ENCODE results near the gene KSR1.
"Not testable (repeated sequence)": the region's sequence is repeated elsewhere in the genome, so short reads cannot be mapped to it uniquely, and the experiment has no call there.

KSR1 gene

DNA sequence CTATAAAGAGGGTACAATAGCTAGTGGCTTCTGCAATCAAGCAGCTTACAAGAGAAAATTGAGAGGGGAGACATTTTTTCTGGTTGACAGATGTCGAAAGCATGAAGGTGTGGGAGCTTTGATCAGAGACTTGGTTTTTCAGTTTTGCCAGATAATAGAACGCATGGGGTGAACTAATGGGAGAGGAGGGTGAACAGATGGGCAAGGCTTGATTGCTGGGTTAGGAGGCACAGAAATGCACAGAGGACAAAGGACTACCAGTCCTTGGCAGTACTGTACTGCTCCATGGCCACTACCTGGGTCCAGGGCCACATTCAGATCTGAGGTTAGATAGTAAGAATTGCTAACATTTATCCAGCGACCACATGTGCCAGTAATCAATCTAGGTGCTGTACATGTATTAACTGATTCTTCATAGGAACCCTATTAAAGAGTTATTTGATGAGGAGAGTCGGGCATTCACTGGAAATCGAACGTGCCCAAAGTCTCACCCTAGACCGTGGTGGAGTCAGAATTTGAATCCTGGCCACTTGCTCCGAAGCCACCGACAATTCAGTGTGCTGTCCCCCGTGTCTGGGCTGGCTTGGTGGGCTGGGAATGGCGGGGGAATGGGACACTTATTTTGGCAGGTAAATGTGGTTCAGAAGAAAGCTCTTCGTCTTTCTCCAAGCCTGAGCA lies 873 bp upstream of the KSR1 start:
- DNase-seq, result no peak

DNA sequence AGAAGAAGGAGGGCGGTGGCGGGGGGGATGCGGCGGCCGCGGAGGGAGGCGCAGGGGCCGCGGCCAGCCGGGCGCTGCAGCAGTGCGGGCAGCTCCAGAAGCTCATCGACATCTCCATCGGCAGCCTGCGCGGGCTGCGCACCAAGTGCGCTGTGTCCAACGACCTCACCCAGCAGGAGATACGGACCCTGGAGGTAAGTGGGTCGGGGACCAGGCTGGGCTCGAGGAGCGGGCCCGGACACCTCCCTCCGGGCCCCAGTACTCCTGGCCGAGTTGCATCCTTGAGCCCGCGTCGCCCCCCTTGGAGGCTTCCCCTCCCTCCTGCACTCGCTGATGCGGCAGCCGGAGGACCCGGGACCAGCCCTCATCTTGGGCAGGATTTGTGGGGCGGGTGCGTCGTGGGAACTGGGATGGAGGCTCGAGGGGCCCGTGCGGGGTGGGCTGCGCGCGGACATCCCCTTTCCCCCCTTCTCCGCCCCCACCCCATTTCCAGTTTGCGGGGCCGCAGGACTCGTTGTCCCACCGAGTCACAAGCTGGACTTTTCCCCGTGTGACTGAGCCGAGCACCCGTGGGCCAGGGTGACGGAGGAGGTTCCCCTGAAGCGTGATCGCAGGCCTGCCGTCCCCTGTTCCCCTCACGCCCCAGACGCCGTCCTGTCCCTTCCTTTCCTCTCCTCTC lies 572 bp downstream of the KSR1 start:
- peak; percentile 26 for DNase-seq

DNA sequence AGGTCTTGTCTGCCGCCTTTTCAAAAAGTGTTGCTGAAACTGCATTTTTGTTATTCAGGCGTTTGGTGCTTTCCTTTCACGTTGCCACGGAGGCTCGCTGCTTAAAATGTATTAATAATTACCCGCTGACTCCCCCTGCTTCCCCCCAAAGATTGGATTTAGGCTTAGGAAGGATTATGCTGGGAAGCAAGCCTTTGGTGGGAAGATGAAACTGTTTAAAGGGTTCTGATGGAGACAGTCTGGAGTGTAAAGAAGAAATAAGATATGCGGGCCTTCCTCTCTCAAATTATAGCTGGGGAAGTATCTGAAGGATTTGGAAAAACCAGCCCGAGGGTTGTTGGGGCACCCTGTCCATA lies 1.1 kb downstream of the KSR1 start:
- no peak for DNase-seq

DNA sequence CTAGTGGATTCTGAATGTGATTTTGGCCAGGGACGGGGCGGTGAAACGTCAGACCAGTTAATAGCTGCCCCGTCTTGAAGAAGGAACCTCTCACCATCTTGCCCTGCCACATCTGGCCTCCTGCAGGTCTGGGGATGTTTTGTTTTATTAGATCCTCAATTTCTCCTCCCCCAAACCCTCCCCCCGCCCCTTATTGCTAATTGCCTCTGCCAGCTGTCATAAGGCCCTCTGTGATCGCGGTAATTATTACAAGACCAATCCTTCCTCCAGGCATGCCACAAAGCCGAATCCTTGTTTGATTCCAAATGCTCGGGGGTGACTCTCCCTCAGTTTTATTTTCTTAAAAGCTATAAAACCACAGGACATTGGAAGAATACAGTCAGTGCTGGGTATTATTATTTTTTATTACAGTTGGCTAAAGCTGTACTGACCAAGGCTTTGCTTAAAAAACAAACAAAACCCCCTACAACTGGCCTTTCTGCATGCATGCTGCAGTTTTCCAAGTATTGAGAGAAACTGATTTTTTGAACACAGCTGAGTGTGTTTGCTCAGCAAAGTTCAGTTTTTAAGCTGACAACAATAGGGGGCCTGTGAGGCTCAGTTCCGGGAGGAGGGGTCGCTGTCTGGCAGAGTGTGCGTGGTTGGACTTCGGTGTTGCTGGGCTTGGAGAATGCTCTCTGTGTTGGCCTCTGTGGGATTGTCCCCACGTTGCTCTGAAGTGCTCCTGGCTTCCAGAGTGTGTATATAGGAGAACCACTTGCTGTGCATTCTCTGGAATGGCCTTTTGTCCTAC lies 1.7 kb downstream of the KSR1 start:
- DNase-seq, result peak; percentile 29

GRCh38 chr17:27458524-27458908 lies 2.3 kb downstream of the KSR1 start:
- no peak for DNase-seq

DNA sequence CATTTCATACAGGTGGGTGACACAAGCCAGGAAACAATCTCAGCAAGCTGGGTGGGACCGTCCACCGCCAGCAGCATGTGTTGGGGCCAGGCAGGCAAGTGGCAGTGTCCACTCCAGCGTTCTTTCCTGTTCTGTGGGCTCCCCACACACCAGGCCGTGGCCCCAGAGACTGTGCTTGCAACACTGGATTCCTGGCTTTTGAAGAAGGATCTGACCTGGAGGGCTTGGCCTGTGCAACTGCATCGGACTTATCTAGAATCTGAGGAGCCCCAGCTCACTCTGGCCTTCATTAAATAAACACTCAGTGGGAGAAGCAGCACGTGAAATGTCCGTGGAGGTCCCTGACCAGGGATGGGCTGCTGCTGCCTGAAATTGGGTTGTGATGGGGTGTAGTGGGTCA lies 3.2 kb downstream of the KSR1 start:
- no peak for DNase-seq

- no peak for DNase-seq
Measured at GRCh38 chr17:27460196-27460725, 4.0 kb downstream of the KSR1 start.

DNA sequence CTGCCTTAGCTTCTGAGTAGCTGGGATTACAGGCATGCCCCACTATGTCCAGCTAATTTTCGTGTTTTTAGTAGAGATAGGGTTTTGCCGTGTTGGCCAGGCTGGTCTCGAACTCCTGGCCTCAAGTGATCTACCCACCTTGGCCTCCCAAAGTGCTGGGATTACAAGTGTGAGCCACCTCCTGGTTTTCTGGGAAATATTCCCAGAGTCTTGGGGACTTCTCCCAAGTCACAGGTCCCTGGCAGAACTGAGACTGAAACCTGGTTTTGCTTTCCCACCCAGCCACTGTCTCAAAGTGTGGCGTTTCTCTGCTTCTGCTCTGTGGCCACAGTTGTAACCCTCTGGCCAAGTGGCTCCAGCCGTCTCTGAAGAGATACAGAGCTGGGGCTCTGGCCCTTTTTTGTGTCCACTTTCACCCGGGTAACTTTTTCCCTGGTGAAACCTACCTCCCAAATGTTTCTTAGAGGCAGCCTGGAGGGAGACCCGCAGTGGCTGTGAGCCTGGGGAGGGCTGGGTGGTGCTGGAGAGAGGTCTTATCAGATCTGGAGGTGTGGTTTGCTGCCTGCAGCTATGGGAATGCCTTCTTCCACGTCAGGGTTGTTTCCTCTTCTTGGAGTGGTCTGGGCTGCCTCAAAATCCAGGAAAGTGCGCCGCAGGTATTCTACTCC lies 5.1 kb downstream of the KSR1 start:
- no peak for DNase-seq

DNA sequence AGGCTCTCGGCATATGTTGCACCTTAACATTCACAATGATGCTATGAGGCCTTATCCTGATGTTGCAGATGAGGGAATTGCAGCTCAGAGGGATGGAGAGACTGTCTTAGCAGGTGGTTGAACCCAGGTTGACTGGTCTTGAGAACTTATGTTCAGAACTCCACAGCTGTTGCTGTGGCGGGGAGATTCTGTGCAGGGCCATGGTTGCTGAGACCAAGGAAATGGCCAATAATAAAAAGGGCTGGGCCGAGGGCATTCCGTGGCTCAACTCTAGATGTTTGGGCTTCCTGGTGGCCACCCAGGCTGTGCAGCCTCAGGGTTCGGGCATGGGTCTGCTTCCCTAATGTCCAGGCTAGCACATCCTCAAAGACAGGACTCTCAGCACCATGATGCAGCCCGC lies 5.9 kb downstream of the KSR1 start:
- DNase-seq, result no peak

- no peak for DNase-seq
Measured at GRCh38 chr17:27462714-27463113, 6.5 kb downstream of the KSR1 start.

GRCh38 chr17:27463235-27463677 lies 7.0 kb downstream of the KSR1 start:
- DNase-seq, result no peak

DNA sequence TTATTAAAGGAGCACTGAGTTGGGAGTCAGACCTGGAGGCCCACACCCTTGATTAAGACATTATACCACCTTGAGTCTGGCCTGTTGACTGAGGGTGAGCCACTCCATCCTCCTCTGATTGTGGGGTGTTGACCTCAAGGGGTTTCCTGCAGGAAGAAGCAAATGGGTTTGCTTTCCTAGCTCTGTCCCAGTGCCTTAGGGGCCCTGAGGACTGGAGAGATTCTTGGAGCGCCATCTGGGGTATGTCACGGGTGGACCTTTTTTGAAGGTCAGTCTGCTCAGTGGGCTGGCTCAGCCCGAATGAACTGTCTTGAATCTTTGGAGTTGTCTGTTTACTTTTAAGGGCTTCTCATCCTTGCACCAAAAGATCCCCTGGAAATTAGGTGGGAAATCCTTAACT lies 7.8 kb downstream of the KSR1 start:
- DNase-seq, result not testable (repeated sequence)

GRCh38 chr17:27464431-27464830 lies 8.2 kb downstream of the KSR1 start:
- no peak for DNase-seq

- not testable (repeated sequence) for DNase-seq
Measured at GRCh38 chr17:27465875-27466274, 9.6 kb downstream of the KSR1 start.

GRCh38 chr17:27466376-27466742 lies 10.1 kb downstream of the KSR1 start:
- DNase-seq, result no peak

DNA sequence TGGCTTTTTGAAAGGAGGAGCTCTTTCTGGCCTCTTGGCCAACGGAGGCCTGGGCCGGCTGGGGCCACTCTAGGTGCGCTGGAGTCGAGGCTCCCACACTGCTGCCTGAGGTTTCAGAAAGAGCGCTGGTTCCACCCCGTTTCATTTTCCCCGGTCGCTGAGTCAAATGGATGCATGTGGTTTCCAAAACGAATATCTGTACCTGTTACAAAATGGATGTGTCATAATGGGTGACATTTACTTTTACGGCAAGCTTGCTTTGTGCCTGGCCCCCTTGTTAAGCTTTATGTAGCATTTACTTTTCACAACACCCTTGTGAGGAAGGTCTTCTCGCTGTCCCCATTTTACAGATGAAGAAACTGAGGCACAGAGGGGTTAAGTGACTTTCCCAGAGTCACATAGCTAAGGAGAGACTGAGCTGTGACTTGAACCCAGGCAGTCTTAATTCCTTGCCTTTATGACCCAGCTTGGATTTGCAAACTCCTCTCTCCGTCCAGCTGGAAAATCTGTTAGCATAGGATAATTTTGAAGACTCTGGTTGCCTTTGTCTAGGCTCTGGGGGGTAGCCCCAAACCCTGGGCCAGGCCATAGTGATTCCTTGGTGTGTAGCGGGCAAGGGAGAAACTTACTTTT lies 10.6 kb downstream of the KSR1 start:
- no peak for DNase-seq

DNA sequence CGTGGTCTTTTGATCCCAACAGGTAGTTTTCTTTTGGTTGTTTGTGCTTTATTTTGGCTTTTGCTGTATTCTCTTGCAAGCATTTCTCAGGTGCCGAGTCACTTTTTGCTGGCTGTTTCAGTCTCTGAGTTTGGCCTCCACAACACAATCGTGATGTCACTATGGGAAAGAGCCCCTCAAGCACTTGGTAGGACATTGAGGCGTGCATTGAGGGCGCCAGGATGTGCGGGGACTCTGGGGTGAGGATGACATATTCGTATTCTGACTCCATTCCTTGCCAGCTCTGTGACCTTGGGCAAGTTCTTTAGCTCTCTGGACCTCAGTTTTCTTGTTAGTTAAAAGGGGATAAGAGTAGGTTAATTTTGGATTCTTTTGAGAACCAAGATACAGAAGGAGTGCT lies 13.0 kb downstream of the KSR1 start:
- DNase-seq, result no peak

- DNase-seq, result no peak
Measured at GRCh38 chr17:27471321-27472269, 15.3 kb downstream of the KSR1 start.

GRCh38 chr17:27473190-27473747 lies 17.0 kb downstream of the KSR1 start:
- no peak for DNase-seq

GRCh38 chr17:27473748-27474609 lies 17.7 kb downstream of the KSR1 start:
- no peak for DNase-seq
